ENCODE measurements around the gene CERK.

DNA sequence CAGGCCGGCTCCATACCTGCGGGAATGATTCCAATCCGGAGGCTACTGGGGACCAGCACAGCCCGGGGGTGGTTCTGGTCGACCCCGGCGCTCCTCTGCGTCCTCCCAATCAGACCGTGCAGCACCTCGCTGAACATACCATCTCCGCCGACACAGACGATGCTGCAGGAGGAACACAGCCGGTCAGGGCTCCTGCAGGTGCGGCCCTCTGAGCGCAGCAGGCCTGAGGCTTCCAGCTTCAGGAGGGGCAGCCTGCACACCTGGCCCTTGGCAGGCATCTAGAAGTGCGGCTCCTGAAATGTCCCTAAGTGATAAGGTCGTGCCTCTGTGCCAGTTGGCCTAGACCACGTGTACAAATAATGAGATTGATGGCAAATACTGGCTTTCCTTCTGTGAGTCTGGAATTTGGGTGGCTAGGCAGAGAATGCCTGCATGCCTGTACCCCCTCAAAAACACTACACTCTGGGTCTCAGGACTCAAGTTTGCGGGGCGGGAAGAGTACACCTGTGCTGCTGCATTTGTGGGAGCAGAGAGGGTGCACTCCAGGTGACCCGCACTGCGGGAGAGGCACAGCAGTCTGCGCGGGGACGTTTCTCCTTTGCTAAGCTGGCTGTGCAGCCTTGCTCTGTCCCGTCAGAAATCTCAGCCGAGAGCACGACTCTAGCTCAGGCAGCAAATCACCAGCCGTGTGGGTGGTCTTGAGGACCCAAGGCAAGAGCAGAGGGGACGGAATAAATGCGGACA, 30.1 kb downstream of the CERK start:
- TF ChIP-seq POLR2A (IDR thresholded peaks at IDR 0.05; ENCODE audit: control extremely low read depth in 1 of 2, low read depth in 2 of 2, low read length in 2 of 2) (no peak), RXRA (IDR thresholded peaks at IDR 0.05; ENCODE audit: insufficient read depth, low read depth, low read length) (no peak), SUZ12 (IDR thresholded peaks at IDR 0.05; ENCODE audit: low read length) (no peak), CBX5 (IDR thresholded peaks at IDR 0.05; ENCODE audit: low read depth, low read length) (no peak), TAF1 (IDR thresholded peaks at IDR 0.05; ENCODE audit: low read depth, low read length) (no peak)
- TF ChIP-seq, protein P1, sequence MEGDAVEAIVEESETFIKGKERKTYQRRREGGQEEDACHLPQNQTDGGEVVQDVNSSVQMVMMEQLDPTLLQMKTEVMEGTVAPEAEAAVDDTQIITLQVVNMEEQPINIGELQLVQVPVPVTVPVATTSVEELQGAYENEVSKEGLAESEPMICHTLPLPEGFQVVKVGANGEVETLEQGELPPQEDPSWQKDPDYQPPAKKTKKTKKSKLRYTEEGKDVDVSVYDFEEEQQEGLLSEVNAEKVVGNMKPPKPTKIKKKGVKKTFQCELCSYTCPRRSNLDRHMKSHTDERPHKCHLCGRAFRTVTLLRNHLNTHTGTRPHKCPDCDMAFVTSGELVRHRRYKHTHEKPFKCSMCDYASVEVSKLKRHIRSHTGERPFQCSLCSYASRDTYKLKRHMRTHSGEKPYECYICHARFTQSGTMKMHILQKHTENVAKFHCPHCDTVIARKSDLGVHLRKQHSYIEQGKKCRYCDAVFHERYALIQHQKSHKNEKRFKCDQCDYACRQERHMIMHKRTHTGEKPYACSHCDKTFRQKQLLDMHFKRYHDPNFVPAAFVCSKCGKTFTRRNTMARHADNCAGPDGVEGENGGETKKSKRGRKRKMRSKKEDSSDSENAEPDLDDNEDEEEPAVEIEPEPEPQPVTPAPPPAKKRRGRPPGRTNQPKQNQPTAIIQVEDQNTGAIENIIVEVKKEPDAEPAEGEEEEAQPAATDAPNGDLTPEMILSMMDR (IDR thresholded peaks at IDR 0.05; ENCODE audit: control extremely low read depth in 1 of 3, insufficient read depth in 1 of 3, low read depth in 1 of 3, low read length in 3 of 3) = no peak

All from H1 (cell line).